Measurements from ENCODE around the gene ACKR3. TPM values are rescaled to one million over a fixed set of nuclear protein-coding genes. Genes with fewer than 3 reads are reported as not detected.

Gene ACKR3
- total and polyA plus RNA-seq, 7 donors = 1.6 to 39.1 (median 17.0) TPM

GRCh38 chr2:236538242-236538641 is 31.4 kb upstream of the ACKR3 start:
- WGBS, 2 donors = 39 to 66% methylated on average over 5 of the region's 5 CpGs
- no peaks in the 10 kb centered on the region for H3K9me3 ChIP-seq
- H3K27ac ChIP-seq = peak overlapping the region in 2 of 4 donors; percentile 2 to 24
- H3K27me3 ChIP-seq = no peaks in the 10 kb centered on the region
- no peak for DNase-seq
- peaks cover 0 to 17% (median 2%) of the 10 kb centered on the region in 4 donors for H3K4me1 ChIP-seq
- H3K4me3 ChIP-seq = no peak overlapping the region
- no peaks in the 10 kb centered on the region for H3K36me3 ChIP-seq
- intact Hi-C loops (cut with DNase I) = no loop called here
- TF ChIP-seq EP300 (IDR thresholded peaks at IDR 0.05) (no peak), POLR2A (IDR thresholded peaks at IDR 0.05) (no peak), CTCF (IDR thresholded peaks at IDR 0.05) (no peak), POLR2AphosphoS5 (IDR thresholded peaks at IDR 0.05) (peak in 1 of 4 donors; percentile 38)

GRCh38 chr2:236541008-236541562 is 28.5 kb upstream of the ACKR3 start:
- no peak overlapping the region for H3K27ac ChIP-seq
- H3K4me1 ChIP-seq = peaks cover 0 to 17% (median 2%) of the 10 kb centered on the region in 4 donors
- H3K36me3 ChIP-seq = no peaks in the 10 kb centered on the region
- no peak for TF ChIP-seq EP300 (IDR thresholded peaks at IDR 0.05)
- no peak for TF ChIP-seq POLR2A (IDR thresholded peaks at IDR 0.05)
- TF ChIP-seq CTCF (IDR thresholded peaks at IDR 0.05) = no peak
- no peak for TF ChIP-seq POLR2AphosphoS5 (IDR thresholded peaks at IDR 0.05)
- no peaks in the 10 kb centered on the region for H3K27me3 ChIP-seq
- intact Hi-C loops (cut with DNase I) = no loop called here
- 64 to 71% methylated on average over 4 of the region's 4 CpGs for WGBS, 2 donors
- DNase-seq = no peak
- no peak overlapping the region for H3K4me3 ChIP-seq
- no peaks in the 10 kb centered on the region for H3K9me3 ChIP-seq

- Histone ChIP-seq H3K27me3 (no peaks in the 10 kb centered on the region), H3K9me3 (peaks cover 0 to 5% (median 0%) of the 10 kb centered on the region in 4 donors), H3K27ac (no peak overlapping the region), H3K36me3 (no peaks in the 10 kb centered on the region), H3K4me1 (peaks cover 0 to 17% (median 10%) of the 10 kb centered on the region in 4 donors), H3K4me3 (no peak overlapping the region)
- TF ChIP-seq CTCF (IDR thresholded peaks at IDR 0.05) (no peak), EP300 (IDR thresholded peaks at IDR 0.05) (no peak), POLR2A (IDR thresholded peaks at IDR 0.05) (no peak), POLR2AphosphoS5 (IDR thresholded peaks at IDR 0.05) (no peak)
- intact Hi-C loops (cut with DNase I) = no loop called here
- DNase-seq = no peak
- WGBS, 2 donors = 88 to 96% methylated on average over 13 of the region's 13 CpGs
These were observed 25.3 kb upstream of the ACKR3 start for GRCh38 chr2:236544362-236544761.

- DNase-seq = no peak
- H3K9me3 ChIP-seq = peaks cover 0 to 5% (median 0%) of the 10 kb centered on the region in 4 donors
- no peaks in the 10 kb centered on the region for H3K36me3 ChIP-seq
- no peak overlapping the region for H3K27ac ChIP-seq
- TF ChIP-seq EP300 (IDR thresholded peaks at IDR 0.05) (no peak), CTCF (IDR thresholded peaks at IDR 0.05) (no peak), POLR2A (IDR thresholded peaks at IDR 0.05) (no peak), POLR2AphosphoS5 (IDR thresholded peaks at IDR 0.05) (no peak)
- H3K4me1 ChIP-seq = peaks cover 0 to 17% (median 10%) of the 10 kb centered on the region in 4 donors
- no peak overlapping the region for H3K4me3 ChIP-seq
- WGBS, 2 donors = 69 to 82% methylated on average over 11 of the region's 11 CpGs
- intact Hi-C loops (cut with DNase I) = no loop called here
- H3K27me3 ChIP-seq = no peaks in the 10 kb centered on the region
These were observed 24.4 kb upstream of the ACKR3 start for GRCh38 chr2:236545248-236545658.
